PC-9 (cell line): ENCODE measurements around the gene WTIP.

ENCODE experiments used
- CTCF ChIP-seq: fragments of 200-600 bp; sonication (generic); conservative IDR thresholded peaks from 2 replicates; pipeline ENCODE4 v1.6.1; 2017; ENCODE audit warnings: mixed run types, antibody characterized with exemption, mild to moderate bottlenecking, moderate library complexity
- EZH2 ChIP-seq: fragments of 200-600 bp; sonication (generic); IDR thresholded peaks from 2 replicates; pipeline ENCODE4 v1.8.0; 2017; ENCODE audit warnings: antibody characterized with exemption, low read depth

- TF ChIP-seq CTCF, result no peak
- TF ChIP-seq EZH2, result no peak
Measured at GRCh38 chr19:34560229-34560628, 78.7 kb downstream of the WTIP start.
